WTC11 (cell line): Measurements from ENCODE around the gene AP1S1. TPM values are rescaled to one million over a fixed set of nuclear protein-coding genes. Genes with fewer than 3 reads are reported as not detected.
A peak's percentile ranks its signal among the peaks of the same experiment; 100 is the strongest.

Experiments
- ATAC-seq: fragments of 200-7000 bp; cut with Tn5 transposase; 2 replicates; pipeline ENCODE4 v1.10.0; 2021; ENCODE audit warnings: mild to moderate bottlenecking, moderate library complexity
- CTCF ChIA-PET: fragments of 300-600 bp; sonication (Branson Sonifier 250); formaldehyde crosslinking; loops from one replicate; lab custom pipeline; 2021; ENCODE audit warnings: antibody characterized with exemption; lab: Charles Lee
- POLR2A ChIA-PET: fragments of 350-600 bp; sonication (Branson Sonifier 250); formaldehyde crosslinking; loops from one replicate; lab custom pipeline; 2021; ENCODE audit warnings: antibody characterized with exemption; lab: Charles Lee
- DNase-seq: peaks from one replicate; pipeline ENCODE4 v3.0.0; 2021; ENCODE audit warnings: low spot score
- H3K27ac Mint-ChIP-seq: 2 replicates; pipeline ENCODE4 v1.8.0; 2021; ENCODE audit warnings: mixed read lengths
- H3K27me3 Mint-ChIP-seq: 2 replicates; pipeline ENCODE4 v1.8.0; 2021; ENCODE audit warnings: low read depth, mild to moderate bottlenecking, moderate library complexity, mixed read lengths
- H3K36me3 Mint-ChIP-seq: 2 replicates; pipeline ENCODE4 v1.8.0; 2021; ENCODE audit warnings: mixed read lengths
- H3K4me1 Mint-ChIP-seq: 2 replicates; pipeline ENCODE4 v1.8.0; 2022; ENCODE audit warnings: mixed read lengths
- H3K4me3 Mint-ChIP-seq: 2 replicates; pipeline ENCODE4 v1.8.0; 2021; ENCODE audit warnings: mild to moderate bottlenecking, moderate library complexity, mixed read lengths
- H3K9me3 Mint-ChIP-seq: 2 replicates; pipeline ENCODE4 v1.8.0; 2021; ENCODE audit warnings: mixed read lengths
- ATF2 ChIP-seq: sonication (generic); formaldehyde crosslinking; IDR thresholded peaks from 2 replicates; pipeline ENCODE4 v1.8.1; 2022; ENCODE audit warnings: low read depth, missing genetic modification reagents, borderline replicate concordance
- ERG ChIP-seq: fragments of 250-450 bp; sonication (Bioruptor Pico); IDR thresholded peaks from 2 replicates; pipeline ENCODE4 v1.8.0; 2021; ENCODE audit warnings: mild to moderate bottlenecking
- ETV6 ChIP-seq: sonication (generic); formaldehyde crosslinking; IDR thresholded peaks from 2 replicates; pipeline ENCODE4 v1.8.1; 2022; ENCODE audit warnings: mild to moderate bottlenecking, missing genetic modification reagents
- FOXK1 ChIP-seq: sonication (generic); formaldehyde crosslinking; IDR thresholded peaks from 2 replicates; pipeline ENCODE4 v1.8.0; 2022; ENCODE audit warnings: mild to moderate bottlenecking, moderate library complexity, missing genetic modification reagents
- GTF2I ChIP-seq: fragments of 250-450 bp; sonication (Bioruptor Pico); conservative IDR thresholded peaks from 2 replicates; pipeline ENCODE4 v1.4.0; 2021; ENCODE audit warnings: mild to moderate bottlenecking
- IRF2 ChIP-seq: sonication (generic); formaldehyde crosslinking; IDR thresholded peaks from 2 replicates; pipeline ENCODE4 v1.8.0; 2022; ENCODE audit warnings: low read depth, missing genetic modification reagents, borderline replicate concordance
- JUN ChIP-seq: sonication (generic); formaldehyde crosslinking; IDR thresholded peaks from 2 replicates; pipeline ENCODE4 v1.8.0; 2023; ENCODE audit warnings: mild to moderate bottlenecking, missing genetic modification reagents
- KAT7 ChIP-seq: sonication (generic); formaldehyde crosslinking; IDR thresholded peaks from 2 replicates; pipeline ENCODE4 v1.8.1; 2023; ENCODE audit warnings: missing genetic modification reagents, mild to moderate bottlenecking, borderline replicate concordance
- NR2C2 ChIP-seq: sonication (generic); formaldehyde crosslinking; IDR thresholded peaks from 2 replicates; pipeline ENCODE4 v1.8.0; 2022; ENCODE audit warnings: mild to moderate bottlenecking, missing genetic modification reagents
- OVOL2 ChIP-seq: fragments of 250-450 bp; sonication (Bioruptor Pico); IDR thresholded peaks from 2 replicates; pipeline ENCODE4 v1.9.0; 2021; ENCODE audit warnings: mild to moderate bottlenecking, borderline replicate concordance
- PREB ChIP-seq: sonication (generic); formaldehyde crosslinking; IDR thresholded peaks from 2 replicates; pipeline ENCODE4 v1.8.1; 2022; ENCODE audit warnings: mild to moderate bottlenecking, missing genetic modification reagents, moderate library complexity, borderline replicate concordance
- RELA ChIP-seq: sonication (generic); formaldehyde crosslinking; IDR thresholded peaks from 2 replicates; pipeline ENCODE4 v1.8.1; 2022; ENCODE audit warnings: missing genetic modification reagents, mild to moderate bottlenecking, borderline replicate concordance
- SMAD3 ChIP-seq: sonication (generic); formaldehyde crosslinking; IDR thresholded peaks from 2 replicates; pipeline ENCODE4 v1.8.0; 2022; ENCODE audit warnings: missing genetic modification reagents, mild to moderate bottlenecking, borderline replicate concordance
- STAT6 ChIP-seq: sonication (generic); formaldehyde crosslinking; conservative IDR thresholded peaks from 2 replicates; pipeline ENCODE4 v1.8.1; 2023; ENCODE audit warnings: mild to moderate bottlenecking, low read depth, missing genetic modification reagents, moderate library complexity
- TEAD4 ChIP-seq: sonication (generic); formaldehyde crosslinking; IDR thresholded peaks from 2 replicates; pipeline ENCODE4 v1.8.0; 2022; ENCODE audit warnings: mild to moderate bottlenecking, missing genetic modification reagents
- USF2 ChIP-seq: sonication (generic); formaldehyde crosslinking; IDR thresholded peaks from 2 replicates; pipeline ENCODE4 v1.8.1; 2023; ENCODE audit warnings: mild to moderate bottlenecking, missing genetic modification reagents, moderate library complexity
- ZMAT4 ChIP-seq: fragments of 250-450 bp; sonication (Bioruptor Pico); IDR thresholded peaks from 2 replicates; pipeline ENCODE4 v1.9.0; 2021; ENCODE audit warnings: mild to moderate bottlenecking
- ZNF121 ChIP-seq: sonication (generic); formaldehyde crosslinking; IDR thresholded peaks from 2 replicates; pipeline ENCODE4 v1.8.0; 2023; ENCODE audit warnings: missing genetic modification reagents
- ZNF532 ChIP-seq: fragments of 250-450 bp; sonication (Bioruptor Pico); IDR thresholded peaks from 2 replicates; pipeline ENCODE4 v1.9.0; 2021; ENCODE audit warnings: mild to moderate bottlenecking, borderline replicate concordance
- total RNA-seq: library from RNA; stranded (reverse); gene quantifications from 3 replicates; pipeline ENCODE4 v1.2.3, GENCODE V29; 2021

AP1S1 gene
- total RNA-seq, 1 experiment from 2014 or later, result 60.7 TPM

GRCh38 chr7:101127460-101128039, 26.7 kb upstream of the AP1S1 start:
- H3K4me1 Mint-ChIP-seq, result peaks cover 33% of the 10 kb centered on the region
- peaks cover 17% of the 10 kb centered on the region for H3K27me3 Mint-ChIP-seq
- CTCF ChIA-PET, result interaction anchor here (0.9 to 4.9 kb wide), 13 partner anchors 10 to 162 kb away, joined by 3 to 42 read pairs (median 4); partner anchors contain the start of genes MOGAT3, VGF and ZNHIT1
- TF ChIP-seq OVOL2, result no peak
- TF ChIP-seq RELA (CRISPR knock-in tag), result no peak
- TF ChIP-seq ZNF532, result no peak
- TF ChIP-seq NR2C2, result no peak
- no peak for TF ChIP-seq USF2 (CRISPR knock-in tag)
- no peak for TF ChIP-seq ZNF121 (CRISPR knock-in tag)
- no peak for TF ChIP-seq ATF2 (CRISPR knock-in tag)
- TF ChIP-seq GTF2I (CRISPR knock-in tag), result no peak
- TF ChIP-seq TEAD4 (CRISPR knock-in tag), result no peak
- TF ChIP-seq JUN, result no peak
- no peak for TF ChIP-seq IRF2
- no peak for TF ChIP-seq FOXK1
- TF ChIP-seq ETV6 (CRISPR knock-in tag), result no peak
- TF ChIP-seq ZMAT4 (CRISPR knock-in tag), result no peak
- no peak for TF ChIP-seq STAT6 (CRISPR knock-in tag)
- TF ChIP-seq ERG (CRISPR knock-in tag), result no peak
- TF ChIP-seq KAT7, result no peak
- no peak for TF ChIP-seq PREB (CRISPR knock-in tag)
- no peak for TF ChIP-seq SMAD3
- POLR2A ChIA-PET, result no interaction called here
- no peak for DNase-seq
- peaks cover 5% of the 10 kb centered on the region for H3K36me3 Mint-ChIP-seq
- H3K27ac Mint-ChIP-seq, result no peak overlapping the region
- ATAC-seq, result no peak
- peaks cover 7% of the 10 kb centered on the region for H3K9me3 Mint-ChIP-seq
- peak overlapping the region; percentile 32; the same call in 1 of the 2 replicates for H3K4me3 Mint-ChIP-seq
